ENCODE results near the gene TRERF1. TPM values are rescaled to one million over a fixed set of nuclear protein-coding genes. Genes with fewer than 3 reads are reported as not detected.

The TRERF1 gene
- total RNA-seq, 1 donor from 2014 or later: 13.2 TPM

DNA sequence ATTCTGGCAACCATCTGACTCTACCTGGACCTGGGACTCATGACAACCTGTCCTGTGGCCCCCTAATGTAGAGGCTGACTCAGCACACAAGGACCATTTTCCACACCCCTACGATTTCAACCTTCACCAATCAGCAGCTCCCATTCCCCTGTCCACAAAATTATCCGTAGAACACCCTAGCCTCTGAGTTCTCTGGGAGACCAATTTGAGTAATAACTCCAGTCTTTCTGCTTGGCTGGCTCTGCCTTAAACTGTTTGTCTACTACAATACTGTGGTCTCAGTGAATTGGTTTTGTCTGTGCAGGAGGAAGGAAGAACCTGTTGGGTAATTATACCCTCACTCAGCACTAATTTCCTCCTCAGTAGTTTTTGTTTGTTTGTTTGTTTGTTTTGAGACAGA is 134.7 kb downstream of the TRERF1 start:
- H3K9me3 Mint-ChIP-seq: no peaks in the 10 kb centered on the region
- no peaks in the 10 kb centered on the region for H3K36me3 Mint-ChIP-seq
- peaks cover 20% of the 10 kb centered on the region for H3K4me1 Mint-ChIP-seq (ENCODE audit: unreplicated experiment)
- no peaks in the 10 kb centered on the region for H3K27me3 Mint-ChIP-seq
- no peak overlapping the region for H3K4me3 Mint-ChIP-seq
- no peak for DNase-seq (ENCODE audit: extremely low spot score, unreplicated experiment)
- H3K27ac Mint-ChIP-seq: no peak overlapping the region
- TF ChIP-seq, protein P1, sequence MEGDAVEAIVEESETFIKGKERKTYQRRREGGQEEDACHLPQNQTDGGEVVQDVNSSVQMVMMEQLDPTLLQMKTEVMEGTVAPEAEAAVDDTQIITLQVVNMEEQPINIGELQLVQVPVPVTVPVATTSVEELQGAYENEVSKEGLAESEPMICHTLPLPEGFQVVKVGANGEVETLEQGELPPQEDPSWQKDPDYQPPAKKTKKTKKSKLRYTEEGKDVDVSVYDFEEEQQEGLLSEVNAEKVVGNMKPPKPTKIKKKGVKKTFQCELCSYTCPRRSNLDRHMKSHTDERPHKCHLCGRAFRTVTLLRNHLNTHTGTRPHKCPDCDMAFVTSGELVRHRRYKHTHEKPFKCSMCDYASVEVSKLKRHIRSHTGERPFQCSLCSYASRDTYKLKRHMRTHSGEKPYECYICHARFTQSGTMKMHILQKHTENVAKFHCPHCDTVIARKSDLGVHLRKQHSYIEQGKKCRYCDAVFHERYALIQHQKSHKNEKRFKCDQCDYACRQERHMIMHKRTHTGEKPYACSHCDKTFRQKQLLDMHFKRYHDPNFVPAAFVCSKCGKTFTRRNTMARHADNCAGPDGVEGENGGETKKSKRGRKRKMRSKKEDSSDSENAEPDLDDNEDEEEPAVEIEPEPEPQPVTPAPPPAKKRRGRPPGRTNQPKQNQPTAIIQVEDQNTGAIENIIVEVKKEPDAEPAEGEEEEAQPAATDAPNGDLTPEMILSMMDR (conservative IDR thresholded peaks at IDR 0.05): no peak

DNA sequence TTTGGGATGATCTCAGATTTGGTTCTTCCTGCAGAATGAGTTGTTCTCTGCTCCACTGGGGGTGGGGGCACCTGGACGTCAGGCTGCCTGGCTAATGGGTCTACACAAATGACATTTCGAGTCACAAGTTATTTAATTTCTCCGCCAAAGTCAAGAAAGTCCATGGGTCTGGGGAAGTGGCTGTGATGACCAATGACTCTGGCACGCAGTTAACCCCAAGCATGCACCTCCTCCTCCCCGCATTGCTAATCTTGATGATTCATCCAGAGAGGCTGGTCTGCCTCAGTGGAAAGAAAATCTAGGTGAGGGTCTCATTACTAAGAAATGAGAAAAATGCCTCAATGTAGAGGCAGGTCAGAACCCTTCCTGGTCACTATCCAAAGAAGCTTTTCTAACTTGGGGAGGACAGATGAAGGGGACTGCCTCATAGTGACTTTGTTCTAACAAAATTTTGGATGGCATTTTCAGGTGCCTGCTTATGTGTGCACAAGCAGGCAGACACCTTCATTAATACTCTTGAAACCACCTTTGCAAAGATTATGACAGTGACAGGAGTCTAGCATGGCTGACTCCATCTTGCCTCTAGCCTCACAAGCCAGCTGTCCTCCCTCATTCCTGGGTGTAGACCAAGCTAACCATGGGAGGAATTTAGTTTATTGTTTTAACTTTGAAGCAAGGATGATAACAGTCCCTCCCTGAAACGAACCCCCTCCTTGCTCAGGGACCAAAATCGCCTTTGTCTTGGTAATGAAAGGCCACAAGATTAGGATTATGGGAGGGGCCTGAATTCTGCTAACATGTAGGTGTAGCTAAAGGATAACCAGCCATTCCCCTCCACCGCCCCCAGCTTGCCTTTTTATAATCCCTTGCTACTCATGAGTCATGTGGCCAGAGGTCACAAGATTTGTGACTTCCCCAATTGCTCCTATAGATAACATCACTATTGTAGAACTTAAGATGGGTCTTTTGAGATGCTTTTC is 135.4 kb downstream of the TRERF1 start:
- peaks cover 20% of the 10 kb centered on the region for H3K4me1 Mint-ChIP-seq (ENCODE audit: unreplicated experiment)
- TF ChIP-seq, protein P1 (conservative IDR thresholded peaks at IDR 0.05): no peak
- no peaks in the 10 kb centered on the region for H3K36me3 Mint-ChIP-seq
- H3K27ac Mint-ChIP-seq: peak overlapping the region; percentile 28
- H3K4me3 Mint-ChIP-seq: no peak overlapping the region
- no peak for DNase-seq (ENCODE audit: extremely low spot score, unreplicated experiment)
- H3K9me3 Mint-ChIP-seq: no peaks in the 10 kb centered on the region
- H3K27me3 Mint-ChIP-seq: no peaks in the 10 kb centered on the region

DNA sequence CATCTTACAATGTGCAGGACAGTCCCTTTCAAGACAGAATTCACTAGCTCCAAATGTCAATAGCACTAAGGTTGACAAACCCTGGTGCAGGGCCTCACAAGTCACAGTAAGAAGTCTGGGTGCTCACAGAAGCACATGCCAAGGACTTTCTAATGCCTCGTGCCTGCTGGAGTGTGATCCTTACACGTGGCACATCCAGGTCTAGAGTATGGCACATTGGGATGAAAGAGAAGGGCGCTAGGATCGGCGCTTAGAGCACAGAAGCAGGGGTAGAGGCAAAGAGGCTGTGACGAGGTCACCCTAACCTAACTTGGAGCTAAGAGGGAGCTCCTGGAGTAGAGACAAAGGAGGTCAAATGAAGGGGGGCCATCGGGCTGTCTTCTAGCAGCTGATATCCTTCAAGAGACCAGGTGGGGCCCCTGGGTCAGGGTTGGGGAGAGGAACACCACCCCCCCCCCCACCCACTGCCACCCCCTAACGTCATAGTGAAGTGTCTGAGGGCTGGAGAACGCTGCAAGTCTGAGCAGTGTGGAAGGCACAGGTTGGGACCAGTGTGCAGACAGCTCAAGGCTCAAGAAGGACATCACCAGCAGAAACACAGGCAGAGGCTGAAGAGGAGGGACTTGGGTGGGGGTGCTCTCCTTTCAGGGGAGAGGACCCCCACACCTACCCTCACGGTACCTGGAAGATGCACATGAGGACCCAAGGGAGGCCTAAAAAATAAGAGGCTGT is 136.3 kb downstream of the TRERF1 start:
- Mint-ChIP-seq H3K9me3 (no peaks in the 10 kb centered on the region), H3K4me3 (no peak overlapping the region), H3K36me3 (peaks cover 4% of the 10 kb centered on the region), H3K27me3 (no peaks in the 10 kb centered on the region), H3K4me1 (ENCODE audit: unreplicated experiment) (peaks cover 20% of the 10 kb centered on the region), H3K27ac (no peak overlapping the region)
- TF ChIP-seq, protein P1 (conservative IDR thresholded peaks at IDR 0.05): no peak
- no peak for DNase-seq (ENCODE audit: extremely low spot score, unreplicated experiment)

GRCh38 chr6:42314571-42315258 is 137.0 kb downstream of the TRERF1 start:
- Mint-ChIP-seq H3K27ac (peak overlapping the region; percentile 8), H3K4me3 (no peak overlapping the region), H3K9me3 (no peaks in the 10 kb centered on the region), H3K27me3 (no peaks in the 10 kb centered on the region), H3K36me3 (peaks cover 4% of the 10 kb centered on the region), H3K4me1 (ENCODE audit: unreplicated experiment) (peaks cover 20% of the 10 kb centered on the region)
- TF ChIP-seq, protein P1 (conservative IDR thresholded peaks at IDR 0.05): no peak
- DNase-seq (ENCODE audit: extremely low spot score, unreplicated experiment): no peak

DNA sequence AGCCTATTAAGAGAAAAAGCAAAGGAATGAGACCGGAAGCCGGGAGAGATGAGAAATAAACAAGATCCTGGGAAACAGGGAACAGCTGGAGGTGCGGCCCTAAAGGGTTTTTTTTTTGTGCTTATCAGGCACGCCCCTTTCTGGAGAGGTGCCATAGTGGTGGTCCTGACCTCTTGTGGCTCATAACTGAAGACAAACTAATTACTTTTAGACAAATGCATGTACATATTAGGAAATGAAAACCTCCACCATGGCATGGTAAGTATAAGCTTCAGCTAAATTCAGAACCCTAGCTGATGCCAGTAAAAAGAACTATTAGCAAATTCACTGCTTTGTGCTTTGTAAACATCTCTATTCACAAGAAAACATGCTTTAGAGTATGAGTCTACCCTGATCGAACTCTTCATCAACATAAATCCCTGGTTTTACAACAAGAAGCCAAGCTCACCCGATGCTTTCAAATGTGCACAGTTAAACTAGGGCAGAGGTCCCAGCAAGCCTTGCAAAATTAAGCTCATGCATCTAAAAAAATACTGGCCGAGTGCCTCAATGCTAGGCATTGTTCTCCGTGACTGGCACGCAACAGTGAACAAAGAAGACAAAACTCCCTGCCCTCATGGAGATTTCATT is 137.7 kb downstream of the TRERF1 start:
- Mint-ChIP-seq H3K4me3 (no peak overlapping the region), H3K9me3 (no peaks in the 10 kb centered on the region), H3K27me3 (no peaks in the 10 kb centered on the region), H3K36me3 (peaks cover 4% of the 10 kb centered on the region), H3K4me1 (ENCODE audit: unreplicated experiment) (peaks cover 20% of the 10 kb centered on the region), H3K27ac (no peak overlapping the region)
- DNase-seq (ENCODE audit: extremely low spot score, unreplicated experiment): no peak
- TF ChIP-seq, protein P1 (conservative IDR thresholded peaks at IDR 0.05): no peak
